Left lung (tissue), 10 donors: ENCODE results near the gene SLFN12. TPM values are rescaled to one million over a fixed set of nuclear protein-coding genes. Genes with fewer than 3 reads are reported as not detected.

Experiments used
- ATAC-seq: fragments of 200-7000 bp; cut with Tn5 transposase; one replicate; pipeline ENCODE4 v1.9.1; 2020; ENCODE audit warnings: moderate library complexity
- DNase-seq, 4 donors: peaks; one replicate each; pipeline ENCODE4 v3.0.0-alpha.2; 2013 to 2020
- H3K27ac ChIP-seq, 2 donors: fragments of 200-600 bp; sonication (generic) in 1 of 2; one replicate each; pipeline versions ENCODE4 v1.5.0 to v1.8.0; 2020 to 2021
- H3K27me3 ChIP-seq, 2 donors: fragments of 200-600 bp; sonication (generic) in 1 of 2; one replicate each; pipeline versions ENCODE4 v1.5.0 to v1.8.0; 2020 to 2021
- H3K36me3 ChIP-seq, 2 donors: fragments of 200-600 bp; sonication (generic) in 1 of 2; one replicate each; pipeline versions ENCODE4 v1.5.0 to v1.8.0; 2020 to 2021
- H3K4me1 ChIP-seq, 2 donors: fragments of 200-600 bp; one replicate each; pipeline ENCODE4 v1.8.0; 2021
- H3K4me3 ChIP-seq, 2 donors: fragments of 200-600 bp; sonication (generic) in 1 of 2; one replicate each; pipeline versions ENCODE4 v1.5.0 to v1.8.0; 2020 to 2021; ENCODE audit warnings: mild to moderate bottlenecking in 1 of 2
- H3K9me3 ChIP-seq, 2 donors: fragments of 200-600 bp; sonication (generic) in 1 of 2; one replicate each; pipeline versions ENCODE4 v1.5.0 to v1.8.0; 2020 to 2021
- intact Hi-C, 2 donors: fragments of 100-400 bp; cut with DNase I; formaldehyde crosslinking; loops; one replicate each; pipeline versions ENCODE4 v1.11.2 to v1.14.2; 2022
- polyA plus RNA-seq, 6 donors: library from polyadenylated mRNA; unstranded; fragments of 120-200 nt; gene quantifications; one replicate each; pipeline ENCODE4 v1.2.1, GENCODE V29; 2013; ENCODE audit not compliant: insufficient read length in 6 of 6
- total RNA-seq, 2 donors: library from RNA; stranded (reverse); fragmentation: NEBNext Ultra II Directional; extraction: Animal tissue kit (Norgen Biotek cat#: 25700); gene quantifications; one replicate each; pipeline ENCODE4 v1.2.1, GENCODE V29; 2021
- TF ChIP-seq, protein P1 (sequence below), 2 donors: fragments of 200-600 bp; sonication (generic) in 1 of 2; IDR thresholded peaks; one replicate each; pipeline versions ENCODE4 v1.5.0 to v1.8.0; 2021; ENCODE audit warnings: antibody characterized with exemption in 2 of 2
- donor health status: DM: no; HTN: yes; CAD: no.
- donor health status: DM: no; HTN: no; CAD: no.

The SLFN12 gene
- total and polyA plus RNA-seq, 8 donors, result 16.7 to 33.9 (median 28.0) TPM

DNA sequence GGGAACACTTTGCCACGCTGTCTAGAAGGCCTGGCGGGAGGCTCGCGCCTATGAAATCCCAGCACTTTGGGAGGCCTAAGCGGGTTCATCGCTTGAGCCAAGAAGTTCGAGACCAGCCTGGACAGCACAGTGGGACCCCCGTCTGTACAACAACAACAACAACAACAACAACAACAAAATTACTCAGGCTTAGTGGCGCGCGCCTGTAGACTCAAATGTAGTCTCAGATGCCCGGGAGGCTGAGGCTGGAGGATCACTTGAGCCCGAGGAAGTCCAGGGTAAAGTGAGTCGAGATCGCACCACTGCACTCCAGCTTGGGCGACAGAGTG is 16.6 kb upstream of the SLFN12 start:
- Histone ChIP-seq H3K4me1 (peaks cover 0 to 13% of the 10 kb centered on the region in 2 donors), H3K36me3 (no peaks in the 10 kb centered on the region), H3K27me3 (peaks cover 7 to 28% of the 10 kb centered on the region in 2 donors), H3K9me3 (no peaks in the 10 kb centered on the region), H3K4me3 (peak overlapping the region; percentile 50 to 56), H3K27ac (peak overlapping the region in 1 of 2 donors; percentile 70)
- TF ChIP-seq, protein P1, sequence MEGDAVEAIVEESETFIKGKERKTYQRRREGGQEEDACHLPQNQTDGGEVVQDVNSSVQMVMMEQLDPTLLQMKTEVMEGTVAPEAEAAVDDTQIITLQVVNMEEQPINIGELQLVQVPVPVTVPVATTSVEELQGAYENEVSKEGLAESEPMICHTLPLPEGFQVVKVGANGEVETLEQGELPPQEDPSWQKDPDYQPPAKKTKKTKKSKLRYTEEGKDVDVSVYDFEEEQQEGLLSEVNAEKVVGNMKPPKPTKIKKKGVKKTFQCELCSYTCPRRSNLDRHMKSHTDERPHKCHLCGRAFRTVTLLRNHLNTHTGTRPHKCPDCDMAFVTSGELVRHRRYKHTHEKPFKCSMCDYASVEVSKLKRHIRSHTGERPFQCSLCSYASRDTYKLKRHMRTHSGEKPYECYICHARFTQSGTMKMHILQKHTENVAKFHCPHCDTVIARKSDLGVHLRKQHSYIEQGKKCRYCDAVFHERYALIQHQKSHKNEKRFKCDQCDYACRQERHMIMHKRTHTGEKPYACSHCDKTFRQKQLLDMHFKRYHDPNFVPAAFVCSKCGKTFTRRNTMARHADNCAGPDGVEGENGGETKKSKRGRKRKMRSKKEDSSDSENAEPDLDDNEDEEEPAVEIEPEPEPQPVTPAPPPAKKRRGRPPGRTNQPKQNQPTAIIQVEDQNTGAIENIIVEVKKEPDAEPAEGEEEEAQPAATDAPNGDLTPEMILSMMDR (IDR thresholded peaks at IDR 0.05), result no peak
- DNase-seq (no peak), ATAC-seq (peak; percentile 3)
- intact Hi-C loops, result no loop called here

DNA sequence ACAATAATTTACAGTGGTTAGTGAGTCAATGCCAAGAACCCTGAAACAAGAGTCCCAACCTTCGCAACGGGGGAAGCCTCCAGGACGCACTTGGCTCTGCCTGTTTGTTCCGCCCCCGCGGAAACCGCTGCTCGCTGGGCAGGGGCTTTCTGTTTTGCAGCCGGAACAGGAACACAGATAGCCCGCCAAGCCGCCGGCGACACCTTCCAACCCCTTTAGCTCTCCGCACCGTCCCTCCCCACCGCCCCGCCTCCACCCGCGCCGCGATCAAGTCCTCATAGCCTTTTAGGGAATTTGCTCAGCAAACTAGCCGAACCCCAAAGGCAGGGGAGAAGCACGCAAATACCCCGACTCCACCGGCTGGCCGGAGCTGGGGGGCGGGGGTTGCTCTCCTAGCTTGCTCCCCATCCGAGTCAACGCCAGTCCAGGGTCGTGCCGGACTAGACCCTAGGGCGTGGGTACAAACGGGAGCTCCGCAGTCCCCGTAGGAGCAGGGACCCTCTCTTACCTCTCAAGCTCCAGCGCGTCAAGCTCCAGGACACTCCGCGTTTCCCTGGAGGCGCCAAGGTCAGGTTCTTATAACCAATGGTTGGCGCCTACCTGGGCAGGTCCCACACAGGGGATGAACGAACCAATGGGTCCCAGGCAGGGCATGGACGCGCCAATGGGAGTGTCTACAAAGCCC is 16.1 kb upstream of the SLFN12 start, which contains the start of gene SLFN13:
Gene SLFN13, minus strand, starts transcription at position 553 of the 685 bp plus-strand sequence. CDS start 3,086 bp downstream, outside the sequence.
- ATAC-seq, result peak; percentile 97
- peak; percentile 48 to 95 (median 81) for DNase-seq
- peak within 1 kb of the TSS; percentile 55 to 70 for H3K27ac ChIP-seq

DNA sequence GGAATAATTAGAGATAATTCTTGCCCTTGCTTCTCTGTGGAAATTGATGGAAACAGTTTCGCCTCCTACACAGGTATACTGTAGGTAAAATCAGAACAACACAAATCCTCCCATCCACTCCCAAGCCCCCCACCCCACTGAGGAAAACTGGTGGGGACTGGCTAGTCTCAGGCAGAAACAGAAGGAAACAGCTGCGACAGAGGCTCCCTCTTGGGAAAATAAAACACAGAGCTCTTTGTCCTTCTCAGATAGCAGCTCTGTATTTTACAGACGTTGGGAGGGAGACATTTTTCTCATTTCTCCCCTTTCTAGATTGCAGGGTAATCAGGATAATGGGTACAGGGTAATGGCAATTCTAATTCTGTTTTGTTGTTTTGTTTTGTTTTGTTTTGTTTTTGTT is 15.2 kb upstream of the SLFN12 start:
- Histone ChIP-seq H3K4me1 (peaks cover 0 to 13% of the 10 kb centered on the region in 2 donors), H3K27ac (peak overlapping the region in 1 of 2 donors; percentile 70), H3K9me3 (no peaks in the 10 kb centered on the region), H3K27me3 (peaks cover 7 to 28% of the 10 kb centered on the region in 2 donors), H3K36me3 (no peaks in the 10 kb centered on the region), H3K4me3 (peak overlapping the region; percentile 50 to 56)
- TF ChIP-seq, protein P1 (IDR thresholded peaks at IDR 0.05), result no peak
- no peak for ATAC-seq
- intact Hi-C loops, result no loop called here
- no peak for DNase-seq

More for the DNA sequence above, 16.1 kb upstream of the SLFN12 start, which contains the start of gene SLFN13:
- H3K4me1 ChIP-seq, result peaks cover 0 to 13% of the 10 kb centered on the region in 2 donors
- peaks cover 7 to 28% of the 10 kb centered on the region in 2 donors for H3K27me3 ChIP-seq
- intact Hi-C loops, result no loop called here
- TF ChIP-seq, protein P1 (IDR thresholded peaks at IDR 0.05), result no peak
- peak within 1 kb of the TSS; percentile 50 to 56 for H3K4me3 ChIP-seq
- no peaks in the 10 kb centered on the region for H3K9me3 ChIP-seq
- no peaks in the 10 kb centered on the region for H3K36me3 ChIP-seq

DNA sequence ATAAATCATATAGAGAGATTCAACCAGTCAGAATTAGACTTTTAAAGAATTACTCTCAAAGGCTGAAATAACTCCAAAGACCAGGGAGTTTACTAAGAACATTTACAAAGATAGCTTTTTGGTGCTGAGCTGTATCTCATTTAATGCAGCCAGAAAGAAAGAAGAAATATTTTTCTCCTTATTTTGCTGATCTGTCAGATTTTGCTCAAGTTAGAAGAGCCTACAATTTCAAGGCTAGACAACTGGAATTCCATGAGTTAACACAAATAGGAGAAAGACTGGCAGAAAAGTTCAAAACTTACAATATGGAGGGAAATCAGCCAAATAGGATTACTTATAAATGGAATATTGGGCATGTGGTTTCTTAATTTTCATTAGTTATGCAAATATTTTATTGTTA is 6.1 kb upstream of the SLFN12 start:
- DNase-seq (no peak), ATAC-seq (no peak)
- intact Hi-C loops, result no loop called here
- Histone ChIP-seq H3K4me3 (no peak overlapping the region), H3K9me3 (no peaks in the 10 kb centered on the region), H3K36me3 (no peaks in the 10 kb centered on the region), H3K27ac (no peak overlapping the region), H3K4me1 (peaks cover 2 to 6% of the 10 kb centered on the region in 2 donors), H3K27me3 (no peaks in the 10 kb centered on the region)
- TF ChIP-seq, protein P1 (IDR thresholded peaks at IDR 0.05), result no peak

DNA sequence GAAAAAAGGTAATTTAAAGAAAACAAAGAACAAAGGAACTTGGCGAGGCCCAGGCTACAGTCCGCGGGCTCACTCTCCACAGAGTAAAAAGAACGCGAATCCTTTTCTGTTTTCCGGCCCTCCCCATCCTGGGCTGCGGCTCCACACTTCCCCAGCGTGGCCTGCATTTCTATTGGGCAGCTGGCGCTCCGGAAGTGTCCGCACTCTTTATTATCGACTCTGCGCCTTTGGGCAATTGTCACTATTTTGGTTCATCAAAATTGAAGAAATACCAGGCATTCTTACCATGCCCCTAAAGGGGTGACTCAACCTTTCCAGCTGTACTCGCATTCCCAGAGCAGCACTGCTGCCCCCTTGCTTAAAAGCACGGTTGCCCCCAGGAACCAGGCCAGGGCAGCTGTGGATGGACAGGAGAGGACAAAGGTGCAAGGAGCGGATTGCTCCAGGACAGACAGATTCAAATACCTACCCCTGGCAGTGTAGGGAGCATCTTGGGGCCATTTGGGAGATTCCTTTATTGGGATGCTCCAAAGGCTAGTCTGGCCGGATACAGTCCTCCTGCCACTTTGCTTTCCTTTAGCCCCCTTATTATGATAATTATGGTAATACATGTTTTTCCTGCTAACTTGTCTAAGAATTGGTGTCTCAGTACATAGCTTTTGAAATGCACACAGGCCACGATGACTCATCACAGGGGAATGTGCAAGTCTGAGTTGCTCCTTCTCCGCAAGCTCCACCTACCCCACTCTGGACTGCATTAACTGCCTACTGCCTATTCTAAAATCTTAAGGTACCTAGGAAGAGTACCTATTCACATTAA is 985 bp upstream of the SLFN12 start:
- H3K27me3 ChIP-seq, result no peaks in the 10 kb centered on the region
- intact Hi-C loops, result no loop called here
- DNase-seq, result peak; percentile 79 to 92 (median 88)
- H3K36me3 ChIP-seq, result no peaks in the 10 kb centered on the region
- H3K27ac ChIP-seq, result peak overlapping the region; percentile 91 to 95
- no peaks in the 10 kb centered on the region for H3K9me3 ChIP-seq
- TF ChIP-seq, protein P1 (IDR thresholded peaks at IDR 0.05), result peak in 1 of 2 donors; percentile 17
- H3K4me3 ChIP-seq, result peak overlapping the region; percentile 47 to 69
- H3K4me1 ChIP-seq, result peaks cover 15 to 39% of the 10 kb centered on the region in 2 donors
- peak; percentile 92 for ATAC-seq
